NAMALWA (cell line): ENCODE data around the gene UPF1.
"Not testable (repeated sequence)": the region's sequence is repeated elsewhere in the genome, so short reads cannot be mapped to it uniquely, and the experiment has no call there.

Source experiments
- DNase-seq: peaks from one replicate; pipeline ENCODE4 v3.0.0-alpha.2; 2015; ENCODE audit warnings: low spot score

Gene UPF1

GRCh38 chr19:18799389-18799970 is 32.3 kb upstream of the UPF1 start:
- no peak for DNase-seq

- no peak for DNase-seq
These were observed 31.7 kb upstream of the UPF1 start for GRCh38 chr19:18800079-18800478.

DNA sequence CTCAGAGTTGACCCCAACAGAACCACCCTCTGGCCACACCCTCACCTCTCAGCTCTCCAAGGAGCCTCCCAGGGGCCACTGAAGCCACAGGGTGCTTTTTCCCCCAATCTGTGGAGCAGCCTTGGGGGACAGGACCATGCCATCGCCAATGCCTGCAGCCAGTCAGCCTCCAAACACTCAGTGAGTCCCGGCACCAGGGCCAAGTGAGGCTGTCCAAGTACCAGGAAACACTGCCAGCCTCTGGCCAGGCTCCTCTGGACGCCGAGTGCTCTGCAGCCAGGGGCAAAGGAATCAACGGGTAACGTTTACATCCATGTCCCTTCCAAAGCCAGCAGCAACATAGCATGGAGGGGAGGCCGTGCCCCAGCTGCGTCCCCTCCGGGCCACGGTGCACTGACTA is 31.1 kb upstream of the UPF1 start:
- DNase-seq, result no peak

GRCh38 chr19:18802354-18802753 is 29.4 kb upstream of the UPF1 start:
- no peak for DNase-seq

GRCh38 chr19:18803550-18804138 is 28.1 kb upstream of the UPF1 start:
- no peak for DNase-seq

DNA sequence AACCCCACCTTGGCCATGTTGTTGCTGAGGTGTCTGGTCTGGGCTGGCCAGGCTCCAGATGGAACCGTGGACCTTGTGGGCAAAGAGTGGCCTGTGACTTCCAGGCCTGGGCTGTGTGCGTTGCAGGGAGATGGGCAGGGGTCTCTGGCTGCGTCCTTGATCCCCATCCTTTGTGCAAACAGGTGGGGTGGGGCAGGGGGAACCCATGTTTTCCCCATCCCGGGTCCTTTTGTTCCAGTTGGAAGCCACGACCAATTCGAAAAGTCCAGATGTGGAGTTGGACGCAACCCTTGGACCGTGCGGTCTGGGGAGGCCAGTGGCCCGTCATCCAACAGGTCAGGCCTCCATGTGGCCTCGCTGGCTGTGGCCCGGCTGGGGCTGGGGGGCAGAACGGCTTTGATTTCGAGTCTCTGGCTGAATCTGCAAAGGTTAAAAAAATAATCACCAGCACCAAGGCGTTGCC is 27.6 kb upstream of the UPF1 start:
- no peak for DNase-seq

DNA sequence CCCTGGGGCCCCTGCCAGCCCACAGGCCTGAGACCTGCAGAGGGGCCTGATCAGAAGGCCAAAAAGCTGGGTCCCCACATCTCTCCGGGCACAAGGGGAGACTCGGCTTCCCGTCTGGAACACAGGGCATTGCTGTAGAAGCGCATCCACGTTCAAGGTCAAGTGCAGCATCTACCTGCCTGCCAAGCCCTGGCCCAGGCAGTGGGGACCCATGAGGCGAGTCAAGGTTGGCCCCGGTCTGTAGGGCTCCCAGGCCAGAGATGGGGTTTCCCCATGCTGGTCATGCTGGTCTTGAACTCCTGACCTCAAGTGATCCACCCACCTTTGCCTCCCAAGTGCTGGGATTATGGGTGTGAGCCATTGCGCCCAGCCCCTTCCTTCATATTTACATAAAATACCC is 27.1 kb upstream of the UPF1 start:
- DNase-seq, result no peak

- no peak for DNase-seq
These were observed 23.9 kb upstream of the UPF1 start for GRCh38 chr19:18807861-18808331.

DNA sequence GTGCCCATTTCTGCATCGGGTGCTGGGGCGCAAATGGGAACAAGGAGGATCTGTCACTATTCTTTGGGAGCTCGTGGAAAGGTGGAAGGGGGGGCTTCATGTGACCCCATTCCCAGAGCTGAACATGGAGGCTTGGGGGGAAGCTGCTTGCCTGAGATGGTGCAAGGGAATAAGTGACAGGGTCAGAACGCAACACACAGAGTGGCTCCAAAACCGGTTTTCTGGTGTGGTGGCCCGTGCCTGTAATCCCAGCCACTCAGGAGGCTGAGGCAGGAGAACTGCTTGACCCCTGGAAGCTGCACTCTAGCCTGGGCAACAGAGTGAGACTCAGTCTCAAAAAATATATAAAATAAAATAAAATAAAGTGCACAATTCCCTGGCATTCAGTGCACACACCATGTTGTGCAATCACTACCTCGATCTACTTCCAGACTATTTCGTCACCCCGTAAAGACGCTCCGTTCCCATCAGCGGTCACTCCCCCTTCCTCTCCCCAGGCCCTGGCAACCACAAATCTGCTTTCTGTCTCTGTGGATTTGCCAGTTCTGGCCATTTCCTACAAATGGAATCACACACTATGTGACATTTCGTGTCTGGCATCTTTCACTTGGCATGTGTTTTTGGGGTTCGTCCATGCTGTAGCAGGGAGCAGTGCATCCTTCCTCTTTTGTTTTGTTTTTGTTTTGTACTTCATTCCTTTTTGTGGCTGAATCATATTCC is 22.4 kb upstream of the UPF1 start:
- no peak for DNase-seq

DNA sequence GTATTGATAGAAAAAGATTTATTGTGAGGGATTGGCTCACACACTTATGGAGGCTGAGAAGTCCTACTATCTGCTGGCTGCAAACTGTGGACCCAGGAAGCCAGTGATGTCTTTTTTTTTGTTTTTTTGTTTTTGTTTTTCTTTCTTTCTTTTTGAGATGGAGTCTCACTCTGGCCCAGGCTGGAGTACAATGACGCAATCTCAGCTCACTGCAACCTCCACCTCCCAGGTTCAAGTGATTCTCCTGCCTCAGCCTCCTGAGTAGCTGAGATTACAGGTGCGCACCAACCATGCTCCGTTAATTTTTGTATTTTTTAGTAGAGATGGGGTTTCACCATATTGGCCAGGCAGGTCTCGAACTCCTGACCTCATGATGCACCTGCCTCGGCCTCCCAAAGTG is 20.1 kb upstream of the UPF1 start:
- not testable (repeated sequence) for DNase-seq

DNA sequence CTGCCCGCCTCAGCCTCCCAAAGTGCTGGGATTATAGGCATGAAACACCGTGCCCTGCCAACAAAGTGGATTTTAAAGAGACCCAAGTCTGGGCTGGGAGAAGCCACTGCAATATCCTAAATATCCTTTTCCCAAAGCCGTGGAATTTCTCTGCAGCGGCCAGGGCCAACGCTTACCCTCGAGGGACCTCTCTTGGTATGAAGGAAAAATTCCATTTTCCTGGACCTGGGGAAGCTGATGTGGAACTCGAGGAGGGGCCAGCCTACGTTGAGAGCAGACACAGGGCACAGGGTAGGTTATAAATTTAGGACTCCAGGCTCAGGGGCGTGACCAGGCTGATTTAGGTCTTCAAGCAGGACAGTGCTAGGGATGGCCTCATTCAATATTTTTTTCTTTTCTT is 17.7 kb upstream of the UPF1 start:
- DNase-seq, result no peak

DNA sequence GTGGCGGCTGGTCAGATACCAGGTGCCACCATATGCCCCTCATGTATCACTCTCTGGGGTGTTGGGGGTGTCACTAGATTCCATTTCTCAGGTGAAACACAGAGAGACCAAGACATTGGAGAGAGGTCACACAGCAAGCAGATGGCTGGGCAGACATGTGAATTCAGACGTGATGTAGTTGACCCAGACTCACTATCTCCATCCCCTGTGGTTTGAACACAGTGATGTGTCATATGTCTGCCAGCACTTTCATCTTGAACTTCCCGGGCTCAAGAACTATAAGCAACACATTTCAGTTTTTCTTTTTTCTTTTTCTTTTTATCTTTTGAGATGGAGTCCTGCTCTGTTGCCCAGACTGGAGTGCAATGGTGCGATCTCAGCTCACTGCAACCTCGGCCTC is 16.1 kb upstream of the UPF1 start:
- DNase-seq, result no peak

- not testable (repeated sequence) for DNase-seq
These were observed 15.1 kb upstream of the UPF1 start for GRCh38 chr19:18816645-18817044.

- DNase-seq, result no peak
These were observed 14.2 kb upstream of the UPF1 start for GRCh38 chr19:18817574-18817973.

DNA sequence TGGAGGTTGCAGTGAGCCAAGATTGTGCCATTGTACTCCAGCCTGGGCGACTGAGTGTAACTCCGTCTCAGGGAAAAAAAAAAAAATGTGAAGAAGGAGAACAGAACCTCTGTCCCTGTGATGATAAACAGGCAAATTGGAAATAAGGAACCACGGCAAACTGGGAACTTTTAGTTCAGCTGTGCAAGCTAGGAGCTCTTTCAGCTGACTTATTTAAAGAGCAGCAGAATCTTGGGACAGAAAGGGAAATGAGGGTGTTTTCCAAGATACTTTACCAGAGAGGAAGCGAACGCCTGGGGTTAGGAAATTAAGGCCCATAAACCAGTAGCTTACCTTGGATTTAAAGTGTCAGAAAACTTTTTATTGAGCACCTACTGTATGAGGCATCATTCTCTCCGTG is 3.0 kb upstream of the UPF1 start:
- DNase-seq, result no peak

GRCh38 chr19:18830488-18830887 is 1.3 kb upstream of the UPF1 start:
- no peak for DNase-seq

GRCh38 chr19:18832306-18833140 is 764 bp downstream of the UPF1 start:
- peak; percentile 59 for DNase-seq

DNA sequence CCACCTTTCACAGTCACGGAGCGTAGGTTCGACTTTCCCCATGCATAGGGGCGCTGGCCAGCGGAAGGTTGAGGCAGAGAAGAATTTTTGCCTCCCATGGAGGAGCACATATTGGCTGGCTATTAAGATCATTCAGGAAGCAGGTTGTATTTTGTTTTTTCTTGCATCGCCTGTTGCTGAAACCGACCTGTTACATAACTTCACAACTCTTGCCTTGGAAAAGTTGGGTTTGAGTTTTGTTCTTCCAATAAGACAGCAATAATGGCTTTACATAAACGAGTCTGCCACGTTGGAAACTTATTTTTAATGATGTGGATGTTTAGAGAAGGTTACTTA is 1.4 kb downstream of the UPF1 start:
- peak; percentile 29 for DNase-seq

DNA sequence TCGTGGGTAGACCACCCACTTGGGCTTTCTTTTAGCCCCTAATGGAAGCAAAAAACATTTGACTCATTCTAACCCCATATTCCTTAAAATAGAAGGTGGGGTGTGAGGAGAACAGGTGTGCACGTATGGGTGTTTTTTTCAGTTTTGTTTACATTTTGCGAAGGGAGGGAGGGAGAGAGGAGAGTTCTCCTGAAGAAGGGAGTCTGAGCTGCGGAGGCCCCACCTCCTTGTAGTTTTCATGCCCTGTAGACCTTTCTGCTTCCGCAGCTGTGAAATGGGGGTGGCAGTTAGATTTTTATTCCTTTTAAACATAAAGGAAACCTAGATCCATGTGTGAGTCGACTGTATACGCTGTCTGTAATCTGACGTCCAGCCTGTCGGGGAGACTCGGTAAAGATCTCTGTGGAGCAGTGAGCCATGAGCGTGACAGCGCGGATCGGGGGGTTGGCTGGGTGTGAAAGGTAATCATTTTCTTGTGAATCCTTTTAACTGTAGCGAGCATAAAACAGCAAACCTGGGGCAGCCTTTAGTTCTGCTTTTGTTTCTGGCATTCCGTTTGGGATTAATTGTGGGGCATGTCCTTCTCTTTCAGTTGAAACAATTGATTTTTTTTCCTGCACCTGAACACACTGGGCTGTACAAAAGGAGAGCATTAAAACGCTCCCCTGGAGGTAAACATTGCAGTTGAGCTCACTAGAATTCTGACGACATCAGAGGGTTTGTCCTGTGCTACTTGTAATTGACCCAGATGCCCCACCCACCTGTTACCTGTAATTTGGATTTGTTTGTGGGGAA is 2.3 kb downstream of the UPF1 start:
- no peak for DNase-seq

GRCh38 chr19:18834644-18834984 is 2.9 kb downstream of the UPF1 start:
- no peak for DNase-seq

- DNase-seq, result no peak
These were observed 7.9 kb downstream of the UPF1 start for GRCh38 chr19:18839465-18840287.
